GM19463 (cell line): ENCODE results near the gene UBE2J2.

Experiments
- ATAC-seq: cut with Tn5 transposase; IDR thresholded peaks from one replicate; pipeline ENCODE4 v1.9.1; 2021; ENCODE audit warnings: mild to moderate bottlenecking, moderate library complexity; ENCODE audit not compliant: unreplicated experiment

The UBE2J2 gene

GRCh38 chr1:1230656-1231399 is 42.8 kb downstream of the UBE2J2 start:
- no peak for ATAC-seq

GRCh38 chr1:1229770-1230169 is 43.9 kb downstream of the UBE2J2 start:
- ATAC-seq, result no peak

DNA sequence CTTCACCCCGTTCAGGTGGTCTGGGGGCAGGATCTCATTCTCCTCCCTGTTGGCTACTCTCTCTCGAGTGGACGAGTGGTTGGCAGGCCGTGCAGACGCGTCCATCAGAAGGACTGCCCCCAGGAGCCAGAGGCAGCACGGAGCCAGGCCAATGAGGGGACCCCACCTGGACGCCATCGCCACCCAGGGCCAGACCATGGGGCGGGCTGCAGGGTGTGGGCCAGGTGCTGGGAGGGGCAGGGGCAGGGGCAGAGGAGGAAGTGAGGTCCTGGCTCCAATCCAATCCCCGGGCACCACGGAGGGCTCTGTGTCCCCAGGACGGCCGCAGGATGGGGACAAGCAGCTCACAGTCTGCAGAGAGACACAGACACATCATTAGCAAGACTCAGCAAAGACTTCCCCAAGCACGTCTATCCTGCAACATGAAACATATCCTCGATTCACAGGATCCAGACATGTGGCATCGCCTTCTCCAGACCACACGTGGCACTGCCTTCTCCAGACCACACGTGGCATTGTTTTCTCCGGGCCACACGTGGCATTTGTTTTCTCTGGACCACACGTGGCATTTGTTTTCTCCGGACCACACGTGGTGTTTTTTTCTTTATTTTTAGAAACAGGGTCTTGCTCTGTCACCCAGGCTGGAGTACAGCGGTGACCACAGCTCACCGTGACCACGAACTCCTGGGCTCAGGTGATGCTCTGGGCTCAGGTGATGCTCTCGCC is 44.9 kb downstream of the UBE2J2 start:
- ATAC-seq, result no peak

GRCh38 chr1:1228187-1228586 is 45.5 kb downstream of the UBE2J2 start:
- no peak for ATAC-seq

GRCh38 chr1:1227386-1227785 is 46.3 kb downstream of the UBE2J2 start:
- no peak for ATAC-seq

DNA sequence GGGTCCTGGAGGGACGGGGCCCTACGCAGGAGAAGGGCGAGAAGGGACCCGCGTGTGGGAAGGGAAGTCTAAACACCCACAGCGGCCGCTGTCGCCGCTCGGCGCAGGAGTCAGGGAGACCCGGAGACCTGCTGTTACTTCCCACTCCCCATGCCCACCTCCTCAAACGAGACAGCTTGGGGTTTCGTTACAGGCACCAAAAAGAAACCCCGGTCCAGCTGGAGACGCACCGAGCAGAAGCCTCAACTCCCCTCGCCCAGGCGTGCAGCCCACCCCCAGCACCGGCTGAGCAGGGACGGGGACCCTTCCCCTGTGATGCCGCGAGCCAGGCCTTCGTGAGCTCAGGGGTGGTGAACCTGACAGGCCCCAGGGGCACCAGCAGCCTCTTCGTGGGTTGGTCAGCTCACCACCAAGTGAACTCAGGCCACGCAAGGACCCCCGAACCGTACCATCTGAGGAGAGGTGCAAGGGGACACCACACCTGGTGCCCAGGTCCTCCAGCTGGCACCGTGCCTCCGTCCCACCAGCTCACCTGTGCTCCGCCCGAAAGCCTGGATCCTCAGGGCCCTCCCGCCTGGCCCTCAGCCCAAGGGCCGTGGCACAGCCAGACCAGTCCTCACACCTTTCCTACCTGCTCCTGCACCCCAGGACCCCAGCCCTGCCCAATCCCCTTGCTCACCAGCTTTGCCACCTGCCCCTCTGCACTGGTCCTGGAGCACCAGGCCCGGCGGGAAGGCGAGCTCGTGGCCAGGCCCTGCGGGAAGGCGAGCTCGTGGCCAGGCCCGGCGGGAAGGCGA is 46.9 kb downstream of the UBE2J2 start:
- ATAC-seq, result no peak

DNA sequence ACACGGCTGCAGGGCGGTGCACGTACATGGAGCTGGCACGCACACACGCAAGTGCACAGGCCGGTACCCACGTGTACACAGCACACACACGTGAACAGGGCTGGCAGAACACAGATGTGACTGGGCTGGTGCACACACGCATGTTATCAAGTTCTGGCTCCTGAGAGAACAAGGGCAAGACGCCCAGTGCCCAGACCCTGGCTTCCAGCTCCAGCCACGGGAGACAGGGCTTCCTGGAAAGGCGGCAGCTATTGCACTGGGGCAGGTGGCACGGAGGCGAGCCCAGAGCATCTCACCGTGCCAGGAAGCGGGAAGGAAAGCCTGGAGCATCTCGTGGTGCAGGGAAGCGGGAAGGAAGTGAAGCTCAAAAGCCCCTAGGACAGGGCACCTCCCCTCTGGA is 47.7 kb downstream of the UBE2J2 start:
- ATAC-seq, result no peak

DNA sequence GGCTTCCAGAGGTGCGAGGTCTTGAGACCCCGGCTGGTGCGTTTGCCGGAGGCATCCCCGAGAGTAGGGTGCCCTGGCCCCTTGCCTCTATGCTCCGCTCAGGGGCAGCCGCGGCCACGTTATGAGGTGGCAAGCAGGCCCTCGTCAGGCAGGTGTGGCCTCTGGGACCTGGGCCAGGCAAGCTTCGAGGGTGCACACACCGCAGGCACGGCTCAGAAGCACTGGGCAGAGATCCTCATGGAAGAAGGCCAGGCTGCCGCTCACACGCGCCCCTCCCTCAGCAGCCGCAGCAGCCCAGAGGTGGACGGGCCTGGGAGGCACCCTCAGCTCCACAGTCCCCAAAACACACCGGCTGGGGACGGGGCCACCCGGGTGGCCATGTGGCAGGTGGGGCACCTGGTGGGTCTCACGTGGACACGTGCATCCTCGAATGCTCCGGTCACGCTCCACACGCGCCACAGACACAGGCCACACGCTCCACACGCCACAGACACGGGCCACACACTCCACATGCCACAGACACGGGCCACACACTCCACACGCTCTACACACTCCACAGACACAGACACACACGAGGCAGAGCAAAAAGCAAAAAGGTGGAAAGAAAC is 48.3 kb downstream of the UBE2J2 start:
- no peak for ATAC-seq

- no peak for ATAC-seq
Measured at GRCh38 chr1:1223891-1224290, 49.8 kb downstream of the UBE2J2 start.

DNA sequence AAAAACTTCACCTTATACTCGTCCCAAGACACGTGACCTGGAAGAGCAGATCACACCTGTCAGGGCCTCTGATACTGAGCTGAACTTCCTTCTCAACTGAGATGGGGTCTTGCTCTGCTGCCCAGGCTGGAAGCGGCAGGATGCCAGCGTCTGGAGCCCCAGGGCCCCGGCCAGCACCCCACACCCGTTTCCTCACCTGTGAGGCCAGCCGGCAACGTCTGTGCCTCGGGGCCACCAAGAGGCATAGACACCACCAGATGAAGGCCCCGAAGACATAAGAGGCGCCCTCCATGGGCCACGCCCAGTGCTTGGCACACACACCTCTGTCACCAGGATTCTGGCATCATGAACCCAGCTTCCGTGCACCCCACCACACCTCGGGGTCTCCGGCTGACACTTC is 50.3 kb downstream of the UBE2J2 start:
- ATAC-seq, result no peak

GRCh38 chr1:1222575-1223225 is 51.0 kb downstream of the UBE2J2 start:
- ATAC-seq, result no peak

- no peak for ATAC-seq
Measured at GRCh38 chr1:1221887-1222574, 51.6 kb downstream of the UBE2J2 start.

DNA sequence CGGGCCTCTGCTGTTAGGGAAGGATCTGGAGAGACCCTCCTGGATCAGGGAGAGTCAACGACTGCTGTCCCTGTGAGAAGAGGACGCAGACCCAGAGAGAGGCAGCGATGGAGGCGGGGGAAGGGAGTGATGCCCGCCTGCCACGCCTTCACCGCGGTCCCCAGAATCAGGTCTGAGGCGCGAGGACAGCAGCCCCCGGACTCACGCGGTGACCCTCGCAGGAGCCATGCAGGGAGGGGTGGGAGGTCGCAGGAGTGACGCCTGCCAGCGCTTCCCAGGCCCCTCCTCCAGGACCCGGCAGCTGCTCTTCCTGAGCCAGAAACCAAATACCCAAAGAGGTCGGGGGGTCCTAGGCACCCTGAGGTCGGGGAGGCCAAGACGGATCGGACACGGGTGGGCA is 53.5 kb downstream of the UBE2J2 start:
- no peak for ATAC-seq

DNA sequence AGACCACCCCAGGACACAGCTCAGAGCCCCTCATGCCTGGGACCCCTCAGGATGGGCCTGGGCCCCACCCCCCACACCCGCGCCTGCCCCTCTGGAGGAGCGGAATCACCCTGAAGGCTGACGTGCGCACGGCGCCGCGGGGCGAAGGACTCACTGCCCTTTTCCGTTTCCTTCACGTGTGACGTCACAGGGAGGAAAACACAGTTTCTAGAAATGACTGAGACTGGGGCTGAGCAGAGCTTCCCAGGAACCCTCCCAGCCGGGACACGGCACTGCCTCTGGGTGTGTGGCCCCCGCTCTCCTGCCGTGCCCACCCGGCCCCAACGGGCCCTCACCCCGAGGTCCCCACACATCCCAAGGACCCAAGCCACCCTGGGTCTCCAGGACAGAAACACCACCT is 54.3 kb downstream of the UBE2J2 start:
- ATAC-seq, result no peak

DNA sequence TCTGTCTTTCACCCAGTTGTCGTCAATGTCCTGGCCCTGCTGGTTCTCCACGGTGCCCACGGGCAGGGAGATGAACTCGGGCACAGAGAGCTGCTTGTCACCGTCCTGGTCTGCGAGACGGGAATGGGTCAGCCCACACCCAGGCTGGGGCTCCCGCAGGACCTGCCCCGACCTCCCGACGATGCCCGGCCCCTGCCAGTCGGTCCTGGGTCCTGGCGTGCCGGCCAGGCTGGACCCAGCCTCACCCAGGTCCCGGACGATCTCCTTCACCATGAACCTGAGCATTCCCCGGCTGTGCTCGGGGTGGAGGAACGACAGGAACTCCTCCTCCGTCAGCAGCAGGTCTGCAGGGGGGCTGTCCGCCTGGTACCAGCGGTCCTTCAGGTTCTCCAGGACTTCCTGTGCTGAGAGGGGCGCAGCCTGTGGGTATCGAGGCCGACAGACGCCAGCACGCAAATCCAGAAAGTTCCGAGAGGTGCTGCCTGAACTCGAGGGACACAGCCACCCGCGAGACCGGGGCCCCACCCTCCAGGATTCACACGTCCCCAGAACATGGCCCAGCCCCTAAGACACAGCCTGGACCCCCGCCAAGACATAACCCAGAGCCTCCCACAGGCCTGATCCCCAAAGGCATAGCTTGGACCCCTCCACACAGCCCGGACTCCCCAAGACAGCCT is 55.0 kb downstream of the UBE2J2 start:
- no peak for ATAC-seq

DNA sequence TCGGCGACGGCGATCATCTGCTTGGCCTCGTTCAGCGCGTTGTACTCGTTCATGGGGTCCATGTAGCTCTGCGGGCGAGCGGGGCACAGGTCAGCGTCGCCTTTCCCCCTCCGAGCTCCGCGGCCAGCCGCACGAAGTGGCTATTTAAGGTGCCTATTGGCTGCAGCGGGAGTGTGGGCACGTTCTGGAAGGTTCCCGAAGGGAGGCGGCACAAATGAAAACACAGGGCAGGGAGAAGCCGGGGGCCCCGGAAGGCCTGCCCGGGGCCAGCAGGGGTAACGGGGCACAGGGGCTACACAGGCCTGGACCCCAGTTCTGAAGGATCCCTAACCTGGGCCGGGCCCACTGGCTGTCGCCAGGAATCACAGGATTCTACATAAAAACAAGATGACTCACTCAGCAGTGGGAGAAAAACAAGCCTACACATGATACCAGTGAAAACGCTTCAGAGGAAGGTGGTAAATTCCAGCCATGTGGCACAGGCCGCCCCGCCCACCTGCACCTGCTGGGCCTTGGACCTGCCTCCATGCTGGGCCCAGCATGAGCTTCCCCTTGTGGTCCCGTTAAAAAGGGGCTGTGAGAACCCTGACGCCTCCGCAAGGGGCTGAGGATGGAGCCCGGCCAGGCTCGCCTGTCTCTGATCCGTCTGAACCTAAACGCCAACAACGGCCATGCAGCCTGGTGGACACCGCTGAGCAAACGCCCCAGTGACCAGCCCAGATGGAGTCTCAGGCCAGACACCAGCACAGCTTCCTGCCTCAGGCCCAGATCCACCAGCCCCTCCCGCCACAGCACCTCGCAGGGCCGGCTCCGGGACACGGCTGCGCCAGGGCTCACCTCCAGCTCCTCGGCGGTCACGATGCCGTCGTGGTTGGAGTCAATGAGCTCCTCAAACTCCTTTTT is 55.8 kb downstream of the UBE2J2 start:
- ATAC-seq, result no peak

GRCh38 chr1:1216770-1217620 is 56.7 kb downstream of the UBE2J2 start:
- ATAC-seq, result no peak
